Measurements from ENCODE around the gene PTPRT.

Gene PTPRT

DNA sequence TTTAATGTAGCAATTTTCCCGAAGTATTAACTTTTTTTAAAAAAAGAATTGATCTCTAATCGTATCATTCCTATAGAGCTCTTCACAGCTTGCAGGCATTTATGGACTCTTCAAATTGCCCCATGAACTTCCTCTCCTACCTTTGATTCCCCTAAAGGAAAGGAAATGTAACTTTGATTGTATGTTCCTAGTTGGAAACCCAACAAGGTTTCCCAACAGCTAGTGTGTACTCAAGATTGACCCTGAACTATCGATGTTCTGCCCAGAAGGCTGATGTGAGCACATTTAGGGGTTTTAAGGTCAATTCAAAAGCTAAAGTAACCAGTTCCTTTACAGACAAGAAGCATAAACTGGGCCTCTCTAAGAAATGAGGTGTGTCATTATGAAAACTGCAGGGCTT is 491.7 kb downstream of the PTPRT start:
- DNase-seq = no peak

DNA sequence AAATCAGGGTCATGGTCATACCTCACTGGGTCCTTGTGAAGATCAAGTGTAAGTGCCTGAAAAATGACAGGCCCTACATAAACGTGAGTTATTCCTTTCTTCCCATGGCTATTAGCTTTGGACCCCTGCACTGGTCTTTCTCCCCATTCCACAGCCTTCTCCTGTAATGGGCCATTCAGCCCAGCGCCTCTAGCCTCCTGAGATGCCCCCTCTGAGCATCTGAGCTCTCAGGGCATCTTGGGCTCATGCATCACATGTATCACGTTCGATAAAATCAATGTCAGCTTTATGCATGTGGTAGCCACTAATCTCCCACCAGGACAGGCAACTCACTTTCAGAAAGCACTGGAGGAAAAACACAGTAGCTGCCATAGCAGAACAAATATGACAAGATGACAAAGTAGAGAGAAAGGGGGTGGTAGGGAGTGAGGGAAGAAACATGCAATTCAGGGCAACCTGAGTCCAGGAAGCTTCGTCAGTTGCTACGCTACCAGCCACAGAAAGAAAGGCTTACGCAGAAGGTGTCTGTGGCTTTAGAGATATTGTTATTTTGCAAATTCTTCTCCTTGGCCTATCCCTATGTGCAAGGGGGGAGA is 498.8 kb downstream of the PTPRT start:
- DNase-seq = no peak

DNA sequence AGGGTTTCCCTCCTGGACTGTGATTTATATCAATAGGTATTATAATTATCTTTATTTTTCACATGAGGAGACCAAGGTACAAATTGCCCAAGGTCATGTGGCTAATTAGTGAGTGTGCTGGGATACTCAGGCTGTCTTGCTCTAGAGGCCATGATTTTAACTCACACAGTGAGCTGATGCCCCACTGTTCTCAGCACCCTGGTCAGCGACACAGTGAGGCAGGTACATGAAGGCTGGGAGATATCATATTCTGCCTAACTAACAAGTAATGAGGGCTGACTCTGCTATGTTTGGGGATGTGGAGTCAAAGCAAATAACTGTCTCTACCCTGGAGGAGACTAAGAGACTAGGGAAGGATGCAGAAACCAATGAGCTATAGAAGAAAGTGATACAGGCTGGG is 501.1 kb downstream of the PTPRT start:
- DNase-seq = no peak

DNA sequence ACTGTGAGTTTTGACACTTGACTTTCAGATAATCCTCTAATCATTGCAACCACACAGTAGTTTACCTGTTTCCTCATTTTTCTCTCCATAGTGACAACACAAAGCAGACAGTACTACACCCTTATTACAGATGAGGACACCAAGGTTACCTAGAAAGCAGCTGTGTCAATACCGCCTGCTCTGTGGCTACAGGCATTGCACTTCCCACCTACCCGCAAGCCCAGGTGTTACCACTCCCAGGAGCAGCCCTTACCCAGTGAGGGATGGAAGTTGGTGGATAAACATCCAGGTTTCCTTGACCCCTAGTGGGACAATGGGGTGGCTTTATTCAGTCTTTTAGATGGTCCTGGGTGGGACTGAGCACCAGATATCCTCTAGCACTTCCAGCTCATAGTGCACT is 503.6 kb downstream of the PTPRT start:
- DNase-seq = no peak

GRCh38 chr20:42678895-42679294 is 510.8 kb downstream of the PTPRT start:
- DNase-seq = no peak

DNA sequence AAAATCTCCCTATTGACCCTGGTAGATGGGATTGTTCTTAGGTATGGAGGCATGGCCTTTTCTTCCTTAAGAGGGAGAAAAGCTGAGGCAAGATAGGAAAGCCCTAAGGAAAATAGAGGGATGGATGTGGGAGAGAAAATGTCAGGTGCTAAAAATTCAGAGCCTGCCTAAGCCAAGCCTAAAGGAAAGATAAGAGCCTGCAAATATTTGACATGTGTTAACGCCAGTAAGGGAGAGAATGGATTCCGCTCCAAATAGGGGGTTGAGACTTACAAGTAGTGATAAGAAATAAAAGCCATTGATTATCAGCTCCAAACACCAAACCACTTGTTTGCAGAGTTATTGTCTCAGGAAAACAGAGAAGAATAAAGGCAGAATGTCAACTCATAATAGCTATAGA is 533.6 kb downstream of the PTPRT start:
- DNase-seq = no peak

GRCh38 chr20:42652266-42652665 is 537.4 kb downstream of the PTPRT start:
- DNase-seq = peak; percentile 9

- no peak for DNase-seq
These were observed 539.4 kb downstream of the PTPRT start for GRCh38 chr20:42650191-42650746.

- no peak for DNase-seq
These were observed 540.0 kb downstream of the PTPRT start for GRCh38 chr20:42649748-42650147.

- DNase-seq = no peak
These were observed 543.5 kb downstream of the PTPRT start for GRCh38 chr20:42646250-42646649.

- no peak for DNase-seq
These were observed 547.8 kb downstream of the PTPRT start for GRCh38 chr20:42641886-42642285.

DNA sequence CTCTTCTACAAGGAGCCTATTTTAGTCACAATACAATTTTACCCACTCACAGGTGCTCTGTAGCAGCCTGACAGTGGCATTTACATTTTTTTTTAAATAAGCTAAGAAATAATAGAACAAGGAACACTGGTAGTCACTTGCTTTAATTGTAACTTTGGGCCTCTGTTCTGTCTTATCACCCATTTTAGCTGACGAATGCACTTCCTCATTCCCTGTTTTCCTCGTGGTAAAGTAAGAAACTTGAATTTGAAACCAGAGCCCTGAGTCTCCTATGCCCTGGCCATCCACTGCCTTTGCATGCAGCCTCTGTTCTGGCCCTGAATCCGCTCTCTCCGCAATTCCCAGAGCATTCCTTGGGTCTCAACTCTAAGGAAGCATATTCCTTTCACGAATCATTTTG is 550.6 kb downstream of the PTPRT start:
- no peak for DNase-seq

- no peak for DNase-seq
These were observed 553.9 kb downstream of the PTPRT start for GRCh38 chr20:42635699-42636411.

GRCh38 chr20:42634156-42634555 is 555.5 kb downstream of the PTPRT start:
- no peak for DNase-seq

GRCh38 chr20:42628683-42629082 is 561.0 kb downstream of the PTPRT start:
- no peak for DNase-seq

- no peak for DNase-seq
These were observed 576.6 kb downstream of the PTPRT start for GRCh38 chr20:42613076-42613475.

DNA sequence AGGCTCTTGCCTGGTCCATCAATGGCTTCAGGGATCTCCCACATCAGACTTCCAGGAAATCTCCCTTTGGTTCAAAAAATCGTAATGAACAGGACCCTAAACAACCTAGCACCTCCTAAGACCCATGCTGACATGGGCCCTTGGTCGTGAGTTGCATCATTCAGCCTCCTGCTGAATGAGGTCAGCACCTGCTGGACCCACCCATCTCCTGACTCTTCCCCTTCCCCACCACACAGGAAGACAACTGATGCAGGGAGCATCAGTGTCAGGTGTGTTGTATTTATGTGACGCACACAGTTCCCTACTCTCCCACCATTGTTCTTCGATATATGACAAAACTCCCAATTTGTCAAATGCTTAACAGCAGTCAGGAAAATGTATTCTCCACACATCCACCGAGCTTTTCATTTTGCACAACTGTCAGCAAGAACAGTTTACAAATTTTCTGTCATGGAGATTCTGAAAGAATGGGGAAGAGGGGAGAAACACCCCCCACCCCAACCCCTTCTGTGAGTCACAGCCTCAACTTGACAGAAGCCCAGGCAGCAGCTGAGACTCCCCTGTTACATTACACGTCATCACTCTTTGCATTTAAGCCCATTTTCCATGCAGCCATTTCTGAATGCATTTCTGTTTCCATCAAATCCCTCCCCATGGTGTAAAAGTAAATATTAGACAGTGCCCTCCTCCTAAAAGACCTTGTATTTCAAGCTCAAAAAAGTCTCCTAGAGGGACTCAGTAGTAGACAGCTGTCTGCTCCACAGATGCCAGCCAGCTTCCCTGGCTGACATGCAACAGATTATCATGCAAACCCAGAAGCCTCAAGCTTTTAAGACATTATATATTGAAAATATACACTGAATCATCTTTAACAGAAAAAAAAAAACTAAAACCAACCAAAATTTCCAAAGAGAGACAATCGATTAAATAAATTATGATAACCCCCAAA is 577.5 kb downstream of the PTPRT start:
- no peak for DNase-seq

DNA sequence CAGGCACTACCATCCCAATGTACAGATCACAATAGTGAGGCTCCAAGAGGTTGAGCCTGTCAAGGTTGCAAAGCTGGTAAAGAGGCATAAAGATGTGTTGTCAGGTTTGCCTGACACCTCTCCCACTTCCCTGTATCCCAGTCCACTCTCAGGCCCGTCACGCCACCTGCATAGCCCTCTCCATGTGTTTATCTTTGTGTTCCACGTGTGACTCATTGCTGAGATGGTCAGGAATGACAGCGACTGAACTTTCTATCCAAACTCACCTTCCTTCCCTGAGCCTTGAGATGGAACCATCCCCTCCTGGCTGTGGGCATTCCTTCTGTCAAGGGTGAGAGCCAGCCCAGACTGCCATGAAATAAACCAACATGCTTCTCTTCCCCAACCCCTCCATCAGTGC is 578.3 kb downstream of the PTPRT start:
- no peak for DNase-seq

DNA sequence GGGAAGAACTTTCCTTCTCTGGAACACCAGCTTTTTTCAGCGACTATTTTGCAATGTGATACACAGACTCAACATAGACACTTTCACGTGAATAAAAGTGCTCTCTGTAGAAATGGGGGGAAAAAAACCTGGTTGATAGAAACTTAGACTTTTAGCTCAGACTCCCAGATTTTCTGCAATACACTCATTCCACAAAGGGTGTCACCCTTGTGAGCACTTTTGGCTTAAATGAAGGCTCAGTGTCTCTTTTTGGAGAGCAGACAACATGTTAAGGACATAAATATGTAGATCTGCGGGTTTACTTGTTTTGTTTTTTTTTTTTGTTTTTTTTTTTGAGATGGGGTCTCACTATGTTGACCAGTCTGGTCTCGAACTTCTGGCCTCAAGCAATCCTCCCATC is 579.6 kb downstream of the PTPRT start:
- DNase-seq = no peak

DNA sequence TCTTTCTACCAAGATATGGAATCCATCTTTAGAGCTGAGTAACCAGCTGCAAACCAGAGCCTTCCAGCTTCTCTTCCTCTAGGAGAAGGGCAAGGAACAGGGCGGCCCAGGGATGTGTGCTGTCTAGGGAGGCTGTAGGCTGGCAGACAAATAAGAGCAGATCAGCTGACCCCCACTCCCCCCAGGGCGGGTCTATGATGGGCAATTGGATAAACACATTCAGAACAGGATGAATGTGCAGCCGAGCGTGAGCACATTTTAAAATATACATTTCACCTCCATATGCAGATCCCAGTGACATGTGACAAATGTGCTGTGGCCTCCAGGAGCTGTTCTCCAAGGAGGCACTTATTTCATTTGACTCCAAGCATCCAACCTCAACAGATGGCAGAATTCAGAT is 580.1 kb downstream of the PTPRT start:
- no peak for DNase-seq

GRCh38 chr20:42604998-42605956 is 584.4 kb downstream of the PTPRT start:
- no peak for DNase-seq

DNA sequence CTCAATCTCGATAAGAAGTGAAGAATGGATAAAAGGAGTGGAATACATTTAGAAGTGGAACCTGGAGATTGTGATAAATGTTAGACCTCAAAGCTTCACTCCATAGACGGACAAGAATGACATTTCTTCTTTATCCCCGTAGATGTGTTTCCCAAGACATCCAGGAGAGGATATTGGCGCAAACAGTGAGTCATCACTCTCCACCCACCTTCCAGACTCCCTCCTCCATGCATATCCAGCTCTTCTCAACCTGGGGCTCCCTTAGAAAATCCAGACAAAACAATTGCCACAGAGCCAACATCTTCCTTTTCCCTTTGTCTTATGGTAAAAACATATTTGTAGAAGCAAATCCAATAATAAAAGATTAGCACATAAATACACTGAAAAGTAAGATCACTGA is 586.1 kb downstream of the PTPRT start:
- DNase-seq = no peak
